ENCODE data around the gene OR5M3.

Gene OR5M3

DNA sequence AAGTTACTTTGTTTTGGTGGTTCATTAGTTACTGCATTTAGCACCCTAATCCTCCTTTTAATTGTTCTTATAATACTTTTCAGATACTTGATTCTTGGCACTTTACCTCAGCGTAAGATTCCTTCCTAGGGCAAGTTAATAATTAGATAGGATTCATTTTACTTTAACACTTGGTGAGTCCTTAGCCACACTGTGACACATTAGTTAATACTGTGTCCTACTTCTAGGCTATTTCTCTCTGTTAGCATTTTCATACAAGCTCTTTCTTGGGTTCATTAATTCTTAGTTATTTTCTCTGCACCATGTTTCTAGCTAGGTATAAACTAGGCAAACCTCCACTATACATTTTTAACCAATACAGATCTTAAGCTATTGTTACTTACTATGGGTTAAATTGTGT, 16.1 kb downstream of the OR5M3 start:
- H4K20me1 ChIP-seq (ENCODE audit: insufficient read depth, low read length, poor library complexity, severe bottlenecking): no peaks in the 10 kb centered on the region
- no peaks in the 10 kb centered on the region for H3K79me2 ChIP-seq (ENCODE audit: insufficient read depth, low read length)
- no peak overlapping the region for H3K4me2 ChIP-seq (ENCODE audit: low read depth, low read length, poor library complexity, severe bottlenecking)
- no peaks in the 10 kb centered on the region for H3K9me3 ChIP-seq (ENCODE audit: insufficient read depth, low read depth, low read length)
- H3K36me3 ChIP-seq (ENCODE audit: insufficient read depth, low read length): no peaks in the 10 kb centered on the region
- no peaks in the 10 kb centered on the region for H3K4me1 ChIP-seq (ENCODE audit: insufficient read depth, low read length, poor library complexity, severe bottlenecking)
- no peak overlapping the region for H3K4me3 ChIP-seq (ENCODE audit: low read length, poor library complexity, severe bottlenecking)
- H3F3A ChIP-seq (ENCODE audit: low read depth): no peaks in the 10 kb centered on the region
- no peak overlapping the region for H3K9ac ChIP-seq (ENCODE audit: low read depth, low read length, poor library complexity, severe bottlenecking)
- no peaks in the 10 kb centered on the region for H3K27me3 ChIP-seq (ENCODE audit: insufficient read depth, low read length, poor library complexity, severe bottlenecking)
- no peaks in the 10 kb centered on the region for H3K9me2 ChIP-seq (replicated peaks; ENCODE audit: low read depth, low read length)
- no peak overlapping the region for H2AFZ ChIP-seq (ENCODE audit: low read length)
- TF ChIP-seq EZH2phosphoT487 (IDR thresholded peaks at IDR 0.05; ENCODE audit: borderline replicate concordance): no peak
- TF ChIP-seq CTCF (conservative IDR thresholded peaks at IDR 0.05; ENCODE audit: low read length): no peak

DNA sequence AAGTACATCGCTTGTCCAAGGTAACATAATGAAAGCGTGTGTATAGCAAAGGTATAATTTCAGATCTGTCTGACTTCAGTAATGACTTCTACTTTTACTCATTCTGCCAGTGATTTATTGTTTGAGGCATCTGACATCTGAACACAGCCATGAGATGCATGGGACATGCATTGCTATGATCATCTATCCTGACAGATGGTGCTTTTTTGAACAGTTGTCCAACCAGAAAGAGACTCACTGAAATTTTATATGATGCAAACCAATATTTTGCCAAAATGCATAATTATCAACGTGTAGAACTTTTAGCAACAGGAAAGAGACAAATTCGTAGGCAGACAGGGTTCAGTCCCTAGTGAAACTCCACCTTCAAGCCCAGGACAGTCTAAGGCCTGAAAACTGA, 19.6 kb downstream of the OR5M3 start:
- no peak for TF ChIP-seq EZH2phosphoT487 (IDR thresholded peaks at IDR 0.05; ENCODE audit: borderline replicate concordance)
- TF ChIP-seq CTCF (conservative IDR thresholded peaks at IDR 0.05; ENCODE audit: low read length): no peak
- Histone ChIP-seq H3K79me2 (ENCODE audit: insufficient read depth, low read length) (no peaks in the 10 kb centered on the region), H3K9me2 (replicated peaks; ENCODE audit: low read depth, low read length) (no peaks in the 10 kb centered on the region), H4K20me1 (ENCODE audit: insufficient read depth, low read length, poor library complexity, severe bottlenecking) (no peaks in the 10 kb centered on the region), H3F3A (ENCODE audit: low read depth) (no peaks in the 10 kb centered on the region), H3K9me3 (ENCODE audit: insufficient read depth, low read depth, low read length) (no peaks in the 10 kb centered on the region), H3K9ac (ENCODE audit: low read depth, low read length, poor library complexity, severe bottlenecking) (no peak overlapping the region), H3K36me3 (ENCODE audit: insufficient read depth, low read length) (no peaks in the 10 kb centered on the region), H3K27me3 (ENCODE audit: insufficient read depth, low read length, poor library complexity, severe bottlenecking) (no peaks in the 10 kb centered on the region), H3K4me1 (ENCODE audit: insufficient read depth, low read length, poor library complexity, severe bottlenecking) (no peaks in the 10 kb centered on the region), H2AFZ (ENCODE audit: low read length) (no peak overlapping the region), H3K4me3 (ENCODE audit: low read length, poor library complexity, severe bottlenecking) (no peak overlapping the region), H3K4me2 (ENCODE audit: low read depth, low read length, poor library complexity, severe bottlenecking) (no peak overlapping the region)
